ENCODE results near the gene SEBOX. TPM values are rescaled to one million over a fixed set of nuclear protein-coding genes. Genes with fewer than 3 reads are reported as not detected.

SEBOX gene, protein sequence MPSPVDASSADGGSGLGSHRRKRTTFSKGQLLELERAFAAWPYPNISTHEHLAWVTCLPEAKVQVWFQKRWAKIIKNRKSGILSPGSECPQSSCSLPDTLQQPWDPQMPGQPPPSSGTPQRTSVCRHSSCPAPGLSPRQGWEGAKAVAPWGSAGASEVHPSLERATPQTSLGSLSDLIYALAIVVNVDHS
- total RNA-seq (not detected), polyA plus RNA-seq (not detected)
- long read RNA-seq, donor 1: 0 reads
- long read RNA-seq, donor 2: 0 reads
- long read RNA-seq, donor 3: 0 reads

DNA sequence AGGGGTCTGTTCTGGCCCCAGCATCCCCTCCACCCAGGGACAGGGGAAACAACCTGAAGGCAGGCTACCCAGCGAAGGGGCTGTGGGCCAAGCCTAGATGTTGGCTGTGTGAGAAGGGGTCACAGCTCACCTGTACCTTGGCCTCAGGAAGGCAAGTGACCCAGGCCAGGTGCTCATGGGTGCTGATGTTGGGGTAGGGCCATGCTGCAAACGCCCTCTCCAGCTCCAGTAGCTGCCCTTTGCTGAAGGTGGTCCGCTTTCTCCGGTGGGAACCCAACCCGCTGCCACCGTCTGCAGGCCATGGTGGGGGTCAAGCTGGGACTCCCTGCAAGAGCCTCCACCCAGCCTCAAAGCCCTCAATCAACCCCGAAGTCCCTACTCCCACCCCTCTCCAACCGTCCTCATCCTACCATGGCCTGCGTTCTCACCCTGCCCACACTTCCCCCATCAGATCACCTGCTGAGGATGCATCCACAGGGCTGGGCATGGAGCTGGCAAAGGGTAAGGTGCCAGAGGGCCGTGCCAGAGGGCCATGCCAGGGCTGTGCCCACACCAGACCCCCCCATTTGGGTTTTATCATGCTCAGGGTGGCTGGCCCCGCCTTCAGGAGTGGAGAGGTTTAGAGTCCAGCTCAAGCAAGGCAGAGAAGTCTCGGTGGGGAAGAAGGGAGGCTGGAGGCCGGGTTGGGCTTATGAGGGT, at the start of gene SEBOX:
Gene SEBOX (minus strand): TSS at position 535 of the 699 bp plus-strand sequence. CDS start 48 bp downstream, at position 487.
- 78 to 91% (median 88%) methylated on average over 7 to 13 of the region's 13 CpGs for WGBS, 4 donors
- Histone ChIP-seq H3K4me3 (no peak within 1 kb of the TSS), H3K9me3 (no peaks in the 10 kb centered on the region), H3K4me1 (peaks cover 0 to 2% (median 0%) of the 10 kb centered on the region in 12 donors), H3K27me3 (no peaks in the 10 kb centered on the region), H3K27ac (no peak within 1 kb of the TSS), H3K36me3 (peaks cover 0 to 58% (median 44%) of the 10 kb centered on the region in 9 donors)
- DNase-seq (no peak), ATAC-seq (no peak)
- TF ChIP-seq POLR2A (IDR thresholded peaks at IDR 0.05) (no peak), CTCF (IDR thresholded peaks at IDR 0.05) (no peak)
- intact Hi-C loops (cut with DNase I): no loop called here

GRCh38 chr17:28413804-28414203, 48.8 kb upstream of the SEBOX start:
- H3K9me3 ChIP-seq: no peaks in the 10 kb centered on the region
- no peak overlapping the region for H3K4me3 ChIP-seq
- no peak for DNase-seq
- H3K4me1 ChIP-seq: peaks cover 0 to 6% (median 0%) of the 10 kb centered on the region in 12 donors
- H3K27me3 ChIP-seq: peaks cover 0 to 8% (median 0%) of the 10 kb centered on the region in 9 donors
- TF ChIP-seq CTCF (IDR thresholded peaks at IDR 0.05): no peak
- no peak for TF ChIP-seq POLR2A (IDR thresholded peaks at IDR 0.05)
- 55 to 60% (median 59%) methylated on average over 7 of the region's 7 CpGs for WGBS, 4 donors
- H3K27ac ChIP-seq: no peak overlapping the region
- intact Hi-C loops (cut with DNase I): loop anchor here in 1 of 10 donors (10.0 kb wide), 1 partner anchor 61 kb away; the partner anchor contains the start of gene SLC13A2
- ATAC-seq: no peak
- no peaks in the 10 kb centered on the region for H3K36me3 ChIP-seq

DNA sequence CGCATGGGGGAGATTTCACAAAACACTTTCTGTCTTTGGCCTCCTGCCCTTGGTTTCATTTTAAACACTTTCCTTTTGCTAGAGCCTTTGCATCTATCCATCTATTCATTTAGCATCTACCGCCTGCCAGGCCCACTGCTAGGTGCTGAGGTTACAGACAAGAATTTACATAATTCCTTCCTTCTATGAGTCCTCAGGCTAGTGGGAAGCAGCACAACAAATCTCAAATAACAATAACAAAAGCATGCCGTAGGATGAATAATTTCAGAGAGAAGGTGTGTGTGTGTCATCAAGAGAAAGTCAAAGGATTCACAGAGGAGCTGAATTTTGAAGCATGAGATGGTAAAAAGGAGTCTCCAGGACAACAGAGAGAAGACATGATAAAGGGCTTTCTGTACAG, 47.1 kb upstream of the SEBOX start:
- Histone ChIP-seq H3K9me3 (no peaks in the 10 kb centered on the region), H3K36me3 (no peaks in the 10 kb centered on the region), H3K4me1 (peaks cover 0 to 6% (median 0%) of the 10 kb centered on the region in 12 donors), H3K27ac (no peak overlapping the region), H3K4me3 (no peak overlapping the region), H3K27me3 (peaks cover 0 to 8% (median 0%) of the 10 kb centered on the region in 9 donors)
- TF ChIP-seq POLR2A (IDR thresholded peaks at IDR 0.05): no peak
- TF ChIP-seq CTCF (IDR thresholded peaks at IDR 0.05): no peak
- no peak for DNase-seq
- intact Hi-C loops (cut with DNase I): loop anchor here in 1 of 10 donors (10.0 kb wide), 1 partner anchor 63 kb away; the partner anchor contains the start of gene SLC13A2
- no peak for ATAC-seq
- 79 to 83% (median 81%) methylated on average over 3 of the region's 3 CpGs for WGBS, 4 donors

- TF ChIP-seq POLR2A (IDR thresholded peaks at IDR 0.05) (no peak), CTCF (IDR thresholded peaks at IDR 0.05) (no peak)
- intact Hi-C loops (cut with DNase I): no loop called here
- no peak overlapping the region for H3K4me3 ChIP-seq
These were observed 42.9 kb upstream of the SEBOX start for GRCh38 chr17:28407974-28408306.

More at GRCh38 chr17:28407974-28408306, 42.9 kb upstream of the SEBOX start:
- Histone ChIP-seq H3K9me3 (no peaks in the 10 kb centered on the region), H3K27me3 (no peaks in the 10 kb centered on the region), H3K36me3 (peaks cover 0 to 4% (median 0%) of the 10 kb centered on the region in 9 donors), H3K27ac (no peak overlapping the region), H3K4me1 (peaks cover 0 to 32% (median 9%) of the 10 kb centered on the region in 12 donors)
- DNase-seq: no peak
- WGBS, 4 donors: 74 to 94% (median 86%) methylated on average over 1 of the region's 1 CpG
- ATAC-seq: no peak

Data from heart left ventricle (tissue), 16 donors.